Inferior parietal cortex (tissue), 1 donor: ENCODE data around the gene KCNAB1.
"Not testable (repeated sequence)": the region's sequence is repeated elsewhere in the genome, so short reads cannot be mapped to it uniquely, and the experiment has no call there.

Source experiments
- DNase-seq: peaks from one replicate; pipeline ENCODE4 v3.0.0-alpha.2; 2016; ENCODE audit errors: extremely low spot score

KCNAB1 gene

DNA sequence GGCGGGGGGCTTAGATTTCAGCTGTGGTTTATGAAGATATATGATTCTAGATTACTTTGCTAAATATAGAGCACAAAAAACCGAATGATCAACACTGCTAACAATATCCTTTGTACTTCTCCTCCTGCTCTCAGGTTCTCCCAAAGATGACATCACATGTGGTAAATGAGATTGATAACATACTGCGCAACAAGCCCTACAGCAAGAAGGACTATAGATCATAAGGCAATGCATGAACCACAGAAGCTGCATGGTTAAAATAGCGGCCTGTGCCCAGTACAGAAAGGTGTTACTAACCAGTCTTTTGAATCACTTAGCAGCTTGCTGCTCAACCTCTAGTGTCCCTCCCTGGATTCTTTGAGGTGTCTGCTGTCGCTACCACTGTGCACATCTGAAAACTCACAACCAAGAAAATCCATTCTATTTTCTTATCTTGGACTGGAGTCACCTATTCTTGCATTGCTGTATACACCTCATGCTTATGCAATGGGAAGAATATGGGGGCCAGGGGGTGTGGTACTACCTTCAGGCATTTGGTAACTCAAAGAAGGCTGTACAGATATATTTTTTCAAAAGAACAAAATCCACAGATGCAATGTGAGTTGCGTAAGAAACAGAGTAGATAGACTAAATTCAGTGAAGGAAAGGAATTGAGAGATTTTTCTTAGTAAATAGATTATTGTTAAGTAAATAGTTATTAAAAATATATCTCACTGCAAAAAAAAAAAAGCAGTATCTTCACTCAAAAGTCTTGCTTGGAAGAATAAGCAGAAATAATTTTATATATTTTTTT lies 416.3 kb downstream of the KCNAB1 start:
- DNase-seq, result no peak

DNA sequence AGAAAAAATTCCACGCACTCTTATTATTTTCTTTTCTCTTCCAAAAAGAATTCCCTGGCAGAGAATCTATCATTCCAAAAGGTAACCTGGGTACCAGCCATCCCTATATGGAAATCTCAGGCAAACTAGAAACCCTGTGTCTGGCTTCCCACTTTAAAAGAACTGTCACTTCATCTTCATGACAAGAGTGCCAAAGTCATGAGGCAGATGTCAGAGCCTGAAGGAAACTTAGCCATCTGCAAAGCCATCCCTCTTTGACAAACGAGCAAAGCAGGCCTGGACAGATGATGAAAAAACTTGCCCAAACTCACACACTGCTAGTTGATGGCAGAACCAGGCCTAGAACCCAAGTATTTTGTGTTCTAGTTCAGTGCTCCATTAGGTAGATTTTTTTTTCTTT lies 418.7 kb downstream of the KCNAB1 start:
- no peak for DNase-seq

DNA sequence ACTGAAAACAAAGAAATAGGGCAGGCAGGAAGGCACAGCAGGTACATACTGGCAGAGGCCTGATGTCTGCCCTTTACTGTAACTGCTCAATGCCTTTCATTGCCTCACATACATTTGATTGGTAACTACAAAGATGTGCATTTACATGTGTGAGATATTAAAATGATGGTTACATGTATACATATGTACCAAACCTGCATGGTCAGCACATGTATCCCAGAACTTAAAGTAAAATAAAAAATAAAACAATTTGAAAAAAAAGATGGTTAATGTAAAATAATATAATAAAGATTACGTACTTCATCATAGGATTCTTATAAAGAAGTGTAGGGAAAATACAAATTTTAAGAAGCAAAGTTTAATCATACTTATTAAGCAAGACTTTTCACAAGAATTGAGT lies 419.4 kb downstream of the KCNAB1 start:
- no peak for DNase-seq

DNA sequence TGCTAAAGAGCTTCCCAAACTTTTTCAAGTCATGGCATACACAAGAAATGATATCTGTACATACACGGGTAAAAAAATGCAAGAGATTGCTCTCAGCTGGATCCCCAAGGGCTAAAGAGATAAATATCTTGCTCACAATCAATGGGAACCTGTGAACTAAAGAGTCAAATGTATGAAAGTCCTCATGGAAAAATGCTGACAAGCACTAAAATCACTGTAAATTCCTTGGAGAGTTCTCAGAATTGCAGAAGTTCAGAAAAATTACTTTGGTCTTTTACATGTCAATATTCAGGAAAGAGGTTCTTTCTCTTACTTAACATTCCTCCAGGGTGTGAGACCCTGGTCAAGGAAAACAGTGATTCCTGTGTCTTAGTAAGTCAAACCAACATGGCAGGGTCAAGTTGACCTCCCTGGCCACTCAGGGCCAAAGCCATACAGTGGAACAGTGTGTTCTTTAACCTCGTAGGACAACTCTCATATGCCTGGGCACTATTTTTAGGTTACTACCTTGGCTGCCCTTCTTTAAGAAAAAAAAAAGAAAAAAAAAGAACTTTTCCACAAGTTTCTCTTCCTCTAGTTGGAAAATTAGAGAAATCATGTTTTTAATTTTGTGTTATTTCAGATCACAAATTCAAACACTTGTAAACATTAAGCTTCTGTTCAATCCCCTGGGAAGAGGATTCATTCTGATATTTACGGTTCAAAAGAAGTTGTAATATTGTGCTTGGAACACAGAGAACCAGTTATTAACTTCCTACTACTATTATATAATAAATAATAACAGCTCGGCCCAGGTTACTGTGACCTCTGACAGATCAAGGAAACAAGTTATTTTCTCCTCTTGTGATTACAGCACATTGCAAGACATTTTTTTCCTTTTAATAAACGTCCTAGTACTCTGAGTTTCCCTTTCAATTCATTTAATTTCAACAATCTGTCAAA lies 422.0 kb downstream of the KCNAB1 start:
- no peak for DNase-seq

DNA sequence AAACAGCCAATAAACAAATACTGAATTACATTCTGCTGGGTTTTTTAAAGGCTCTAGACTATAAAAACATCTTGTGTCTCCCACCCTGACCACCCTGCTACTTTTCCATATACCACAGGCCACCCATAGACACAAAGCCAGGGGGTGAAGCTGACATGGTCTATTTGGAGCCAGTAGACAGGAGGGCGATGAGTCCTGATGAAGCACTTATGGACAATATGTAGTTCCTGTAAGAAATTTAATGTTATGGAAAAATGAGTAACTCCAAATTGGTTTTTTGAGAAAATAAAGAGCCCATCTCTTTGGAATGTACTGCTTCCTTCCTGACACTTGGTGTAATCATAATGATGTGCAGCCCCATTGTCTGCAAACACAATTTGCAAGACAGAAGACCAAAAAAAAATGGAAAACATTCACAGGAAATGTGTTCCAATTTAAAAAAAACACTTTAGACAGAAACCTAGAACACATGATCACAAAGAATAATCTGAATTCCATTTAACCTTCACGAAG lies 422.7 kb downstream of the KCNAB1 start:
- DNase-seq, result no peak

DNA sequence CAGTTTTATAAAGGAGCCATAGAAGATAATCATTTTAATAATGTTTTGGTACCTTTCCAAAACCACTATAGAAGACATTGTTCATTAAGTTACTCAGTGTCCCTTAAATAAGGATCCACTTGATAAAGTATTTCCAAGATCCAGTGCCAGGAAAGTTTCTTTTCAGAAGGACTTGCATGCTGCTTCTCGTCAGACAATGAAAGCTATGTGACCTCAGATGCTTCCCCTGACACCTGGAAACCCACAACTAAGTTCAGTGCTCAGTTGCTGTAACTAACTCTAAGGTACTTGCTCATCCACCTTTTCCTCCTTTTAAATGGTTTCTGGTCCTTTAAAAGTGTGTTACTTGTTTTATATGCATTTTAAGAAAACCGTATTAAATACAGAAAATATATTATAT lies 427.3 kb downstream of the KCNAB1 start:
- no peak for DNase-seq

DNA sequence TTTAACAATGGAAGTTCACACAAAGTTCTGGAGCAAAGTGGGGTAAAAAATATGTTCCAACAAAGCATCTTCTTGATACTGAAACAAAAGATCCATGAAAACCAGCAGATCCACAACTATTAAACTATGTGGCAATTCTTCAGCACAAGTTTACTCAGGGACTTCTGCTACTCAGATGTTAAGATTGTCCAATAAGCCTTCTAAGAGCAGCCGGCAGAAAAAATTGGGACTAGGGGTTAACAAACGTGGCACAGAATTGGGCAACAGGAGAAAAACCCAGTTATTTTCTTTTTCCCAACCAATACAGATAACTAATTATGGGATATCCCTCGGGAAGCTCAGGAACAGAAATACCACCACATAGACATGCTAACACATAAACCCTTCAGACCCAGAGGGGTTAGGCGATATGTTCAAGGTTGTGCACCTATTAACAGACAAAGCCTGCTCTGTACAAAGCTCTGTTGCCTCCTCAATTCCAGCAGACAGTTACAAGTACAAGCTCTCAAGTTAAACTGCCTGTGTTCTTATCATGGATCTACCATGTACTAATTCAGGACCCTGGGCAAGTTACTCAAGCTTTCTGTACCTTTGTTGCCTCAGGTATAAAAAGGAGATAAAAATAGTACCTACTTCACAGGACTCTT lies 427.8 kb downstream of the KCNAB1 start:
- DNase-seq, result no peak

DNA sequence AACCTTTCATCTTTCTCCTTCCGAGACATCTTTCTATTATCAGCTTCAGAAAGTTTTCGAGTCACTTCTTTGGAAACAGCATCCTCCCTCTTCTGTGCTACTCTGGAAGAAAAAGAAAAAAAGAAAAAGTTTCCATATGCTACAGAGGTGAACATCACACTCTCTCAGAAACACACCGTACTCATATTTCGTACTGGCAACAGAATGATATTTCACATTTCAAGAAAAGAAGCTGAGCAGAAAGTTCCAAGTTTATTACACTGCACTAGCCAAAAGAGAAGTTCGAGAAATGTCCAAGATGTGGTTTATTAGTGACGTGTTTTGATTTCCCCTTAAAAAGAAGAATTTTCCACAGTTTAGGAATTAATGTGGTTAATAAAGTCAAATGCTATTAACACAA lies 428.5 kb downstream of the KCNAB1 start:
- no peak for DNase-seq

DNA sequence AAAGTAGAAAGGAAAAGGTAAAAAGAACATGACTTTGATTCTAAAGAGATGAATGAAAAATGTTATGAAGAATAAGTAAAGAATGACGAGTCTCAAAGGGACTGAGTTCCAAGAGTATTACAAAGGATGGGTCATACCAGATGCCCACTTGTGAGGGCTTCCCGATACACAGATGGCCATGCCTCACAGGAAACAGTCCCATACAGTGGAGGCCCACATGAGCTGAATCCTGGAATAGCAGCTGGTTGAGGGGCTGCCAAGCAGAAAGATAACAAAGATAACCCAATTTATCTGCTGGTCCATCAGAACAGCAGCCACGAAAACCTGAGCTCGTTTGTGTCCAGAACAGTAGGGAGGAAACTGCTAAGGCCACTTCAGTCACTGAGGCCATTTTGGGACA lies 430.9 kb downstream of the KCNAB1 start:
- no peak for DNase-seq

DNA sequence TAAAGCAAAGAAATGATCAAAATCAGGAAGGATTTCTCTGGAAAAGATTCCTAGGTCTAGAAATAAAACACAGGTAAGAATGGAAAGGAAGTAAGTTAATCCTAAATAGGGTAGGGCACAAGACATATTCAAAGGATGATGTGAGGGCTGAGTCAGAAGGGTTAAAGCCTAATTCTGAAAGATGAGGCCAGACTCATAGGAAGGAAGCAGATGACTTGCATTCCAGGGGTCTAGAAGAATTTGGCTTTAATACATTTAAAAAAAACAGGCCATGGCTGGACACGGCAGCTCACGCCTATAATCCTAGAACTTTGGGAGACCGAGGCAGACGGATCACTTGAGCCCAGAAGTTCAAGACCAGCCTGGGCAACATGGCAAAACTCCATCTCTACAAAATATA lies 431.4 kb downstream of the KCNAB1 start:
- no peak for DNase-seq

DNA sequence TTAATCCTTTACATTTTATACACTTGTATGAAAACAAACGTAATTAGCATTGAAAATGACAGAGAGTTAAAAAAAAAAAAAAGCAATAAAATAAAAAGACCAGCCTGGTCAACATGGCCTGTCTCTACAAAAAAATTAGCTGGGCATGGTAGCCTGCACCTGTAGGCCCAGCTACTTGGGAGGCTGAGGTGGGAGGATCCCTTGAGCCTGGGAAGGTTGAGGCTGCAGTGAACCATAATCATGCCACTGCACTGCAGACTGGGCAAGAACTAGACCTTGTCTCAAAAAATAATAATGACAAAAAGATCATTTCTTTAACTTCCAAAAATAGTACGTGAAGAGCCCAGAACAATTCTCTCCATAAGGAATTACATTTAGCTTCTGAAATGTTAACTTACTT lies 432.6 kb downstream of the KCNAB1 start:
- DNase-seq, result no peak

DNA sequence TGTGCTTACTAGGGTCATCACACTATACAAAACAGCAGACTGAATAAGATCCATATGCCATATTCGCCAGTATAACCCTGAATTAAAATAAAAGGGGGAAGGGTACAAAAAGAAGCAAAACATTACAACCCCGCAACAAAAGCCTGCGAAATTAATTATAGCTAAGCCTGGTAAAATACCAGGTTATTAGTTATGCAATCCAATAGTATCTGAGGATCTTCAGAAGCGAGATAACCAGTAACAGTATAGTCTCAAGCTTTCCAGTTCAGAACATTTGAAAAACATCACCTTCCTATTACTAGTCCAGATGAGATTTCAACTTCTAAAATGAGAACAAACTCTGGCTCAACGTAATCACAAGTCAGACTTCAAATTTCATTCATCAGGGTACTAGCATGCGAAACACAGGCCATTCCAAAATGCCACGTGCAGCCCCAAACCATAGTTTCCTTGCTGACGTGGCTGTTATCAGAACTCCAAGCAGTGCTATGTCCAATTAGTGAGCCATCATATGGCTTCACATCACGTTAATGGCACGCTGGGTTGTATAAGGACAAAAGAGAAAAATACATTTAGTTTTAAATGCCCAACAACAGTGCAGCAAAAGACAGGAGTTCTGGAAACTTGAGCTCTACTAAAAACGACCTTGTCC lies 433.5 kb downstream of the KCNAB1 start:
- DNase-seq, result no peak

DNA sequence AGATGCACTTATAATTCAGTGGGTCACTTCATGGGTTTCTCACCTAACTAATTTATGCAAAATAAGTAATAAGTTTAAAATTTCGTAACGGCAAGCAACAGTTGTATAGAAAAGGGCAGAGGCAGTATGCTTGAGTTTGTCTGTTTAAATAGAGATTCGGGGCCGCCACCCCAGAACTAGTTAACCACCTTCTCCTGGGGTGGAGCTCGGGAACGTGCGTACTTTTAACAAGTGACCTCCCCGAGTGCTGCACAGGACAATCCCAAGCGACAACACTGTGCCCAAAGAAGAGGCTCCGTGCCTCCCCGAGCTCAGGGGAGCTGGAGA lies 434.1 kb downstream of the KCNAB1 start:
- DNase-seq, result no peak

DNA sequence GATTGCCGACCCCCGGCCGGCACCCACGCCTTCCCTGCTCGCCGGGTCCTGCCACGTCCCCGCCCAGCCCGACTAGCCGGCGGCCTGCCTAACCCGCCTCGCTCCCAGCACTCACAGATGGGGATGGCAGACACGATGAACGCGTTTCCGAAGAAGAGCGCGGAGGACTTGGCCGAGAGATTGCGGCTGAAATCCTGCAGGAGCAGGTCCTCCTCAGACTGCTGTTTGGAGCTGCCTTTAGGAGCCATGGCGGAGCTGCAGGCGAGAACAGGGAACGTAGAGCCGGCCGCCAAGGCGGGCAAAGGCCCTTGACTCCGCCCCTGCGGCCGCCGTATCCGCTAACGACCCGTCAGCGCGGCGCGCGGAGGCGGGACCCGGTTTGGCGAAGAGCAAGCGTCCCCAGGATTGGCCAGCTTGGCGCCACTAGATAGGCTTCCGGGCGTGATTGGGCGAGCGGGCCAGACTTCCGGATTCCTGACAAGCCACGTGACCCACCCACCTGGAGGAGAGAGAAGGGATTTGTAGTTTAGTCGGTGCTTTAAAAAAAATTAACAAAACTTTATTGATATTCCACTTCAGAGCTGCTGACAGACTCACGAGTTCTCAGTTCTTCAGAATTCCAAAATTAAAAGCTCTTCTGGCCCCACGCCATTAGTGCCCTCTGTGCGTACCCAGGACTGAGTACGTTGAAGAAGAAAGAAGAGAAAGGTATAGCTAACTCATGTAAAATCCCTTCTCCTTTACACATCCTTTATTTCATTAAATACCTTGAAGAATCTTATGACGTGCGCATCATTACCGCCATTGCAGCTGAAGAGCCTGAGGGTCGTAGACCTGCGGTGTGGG lies 434.7 kb downstream of the KCNAB1 start, which contains the start of gene SSR3:
Gene SSR3, minus strand, starts transcription at position 276 of the 846 bp plus-strand sequence. Its CDS starts 28 bp downstream, at position 248.
- peak; percentile 98 for DNase-seq

DNA sequence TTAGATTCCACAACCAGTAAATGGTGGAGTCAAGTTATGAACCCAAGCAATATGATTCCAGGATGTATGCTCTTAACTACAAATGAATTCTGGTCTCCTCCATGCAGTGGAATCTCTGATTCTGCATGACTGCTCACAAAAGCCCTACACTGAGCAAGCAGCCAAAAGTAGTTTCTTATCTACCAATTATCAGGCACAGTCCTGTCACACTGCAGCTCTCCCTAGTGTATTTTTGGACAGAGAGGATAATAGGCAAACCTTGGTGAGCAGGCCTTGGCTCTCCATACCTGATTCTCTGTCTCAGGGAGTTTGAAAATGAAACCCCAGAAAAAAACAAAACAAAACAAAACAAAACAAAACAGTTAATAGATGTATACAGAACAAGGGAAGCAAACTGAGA lies 438.0 kb downstream of the KCNAB1 start:
- DNase-seq, result no peak

DNA sequence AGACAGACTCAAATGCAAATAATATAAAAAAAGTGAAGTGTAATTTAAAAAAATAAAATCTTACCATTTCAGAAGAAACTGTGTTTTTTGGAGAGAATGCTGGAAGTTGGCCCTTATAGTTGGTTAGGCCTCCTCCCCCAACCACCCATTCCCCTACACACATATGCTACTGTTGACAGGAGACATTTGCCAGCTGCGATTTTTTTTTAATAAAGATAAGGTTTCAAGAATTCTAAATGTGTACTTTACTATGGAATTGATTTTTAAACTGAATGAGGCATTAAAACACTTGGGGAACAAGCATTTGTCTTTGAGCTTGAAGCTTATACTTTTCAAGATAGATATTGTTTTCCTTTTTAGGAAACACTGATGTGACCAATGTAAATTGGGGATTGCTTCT lies 438.9 kb downstream of the KCNAB1 start:
- DNase-seq, result no peak

DNA sequence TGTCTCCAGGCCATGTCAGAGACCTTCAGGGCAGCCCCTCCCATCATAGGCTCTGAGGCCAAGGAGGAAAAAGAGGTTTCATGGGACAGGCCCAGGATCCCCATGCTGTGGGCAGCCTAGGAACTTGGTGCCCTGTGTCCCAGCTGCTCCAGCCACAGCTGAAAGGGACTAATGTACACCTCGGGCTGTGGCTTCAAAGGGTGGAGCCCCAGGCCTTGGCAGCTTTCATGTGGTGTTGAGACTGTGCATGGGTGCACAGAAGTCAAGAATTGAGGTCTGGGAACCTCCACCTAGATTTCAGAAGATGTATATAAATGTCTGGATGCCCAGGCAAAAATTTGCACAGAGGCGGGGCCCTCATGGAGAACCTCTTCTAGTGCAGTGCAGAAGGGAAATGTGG lies 441.2 kb downstream of the KCNAB1 start:
- no peak for DNase-seq

DNA sequence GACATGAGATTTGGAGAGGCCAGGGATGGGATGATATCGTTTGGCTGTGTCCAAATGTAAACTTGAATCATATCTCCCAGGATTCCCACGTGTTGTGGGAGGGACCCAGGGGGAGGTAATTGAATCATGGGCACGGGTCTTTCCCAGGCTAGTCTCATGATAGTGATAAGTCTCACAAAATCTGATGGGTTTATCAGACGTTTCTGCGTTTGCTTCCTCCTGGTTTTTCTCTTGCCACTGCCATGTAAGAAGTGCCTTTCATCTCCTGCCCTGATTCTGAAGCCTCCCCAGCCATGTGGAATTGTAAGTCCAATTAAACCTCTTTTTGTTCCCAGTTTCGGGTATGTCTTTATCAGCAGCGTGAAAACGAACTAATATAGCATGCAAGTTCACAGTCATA lies 442.1 kb downstream of the KCNAB1 start:
- DNase-seq, result not testable (repeated sequence)

DNA sequence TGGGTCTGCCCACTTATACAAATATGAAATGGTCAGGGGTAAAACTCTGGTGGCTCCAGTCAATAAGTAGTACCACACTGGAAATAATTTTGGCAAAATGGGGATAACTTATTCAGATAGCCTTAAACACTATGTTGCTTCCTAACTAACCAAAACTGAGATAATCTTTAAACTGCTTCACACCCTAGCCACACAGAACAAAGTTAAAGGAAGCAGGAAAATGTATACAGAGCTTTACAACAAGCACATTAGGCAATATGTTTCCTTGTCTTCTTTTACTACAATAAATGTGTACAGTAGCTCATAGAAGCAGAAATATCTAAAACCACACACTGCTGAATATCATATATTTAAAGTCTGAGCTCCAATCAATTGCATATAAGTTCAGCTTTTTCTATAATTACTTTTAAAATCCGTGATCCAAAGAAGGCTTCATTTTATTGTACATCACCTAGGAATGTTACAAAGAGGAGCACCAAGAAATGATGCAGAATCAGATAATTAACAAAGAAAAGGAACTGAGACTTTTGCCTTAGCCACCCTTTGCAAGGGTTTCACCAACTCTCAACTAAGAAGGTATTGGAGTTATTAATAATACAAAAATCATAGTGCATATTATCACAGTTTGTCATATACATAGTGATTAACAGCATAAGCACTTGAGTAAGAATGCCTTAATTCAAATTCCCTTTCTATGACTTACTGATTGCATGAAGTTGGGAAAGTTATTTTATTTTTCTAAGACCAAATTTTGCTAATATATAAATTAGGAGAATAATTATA lies 443.7 kb downstream of the KCNAB1 start:
- no peak for DNase-seq

DNA sequence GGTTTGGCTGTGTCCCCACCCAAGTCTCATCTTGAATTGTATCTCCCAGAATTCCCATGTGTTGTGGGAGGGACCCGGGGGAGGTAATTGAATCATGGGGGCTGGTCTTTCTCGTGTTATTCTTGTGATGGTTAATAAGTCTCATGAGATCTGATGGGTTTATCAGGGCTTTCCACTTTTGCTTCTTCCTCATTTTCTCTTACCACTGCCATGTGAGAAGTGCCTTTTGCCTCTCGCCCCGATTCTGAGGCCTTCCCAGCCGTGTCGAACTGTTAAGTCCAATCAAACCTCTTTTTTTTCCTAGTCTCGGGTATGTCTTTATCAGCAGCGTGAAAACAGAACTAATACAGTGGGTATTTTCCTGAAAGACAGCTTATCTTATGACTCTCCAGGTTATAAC lies 448.6 kb downstream of the KCNAB1 start:
- DNase-seq, result not testable (repeated sequence)
